NT2/D1 (cell line): Measurements from ENCODE around the gene ZNF574.

Source experiments
- DNase-seq: peaks from one replicate; pipeline ENCODE4 v3.0.0-alpha.2; 2011; ENCODE audit warnings: low read depth, low spot score
- H3K27me3 ChIP-seq: 2 replicates; pipeline ENCODE4 v1.6.0; 2011; ENCODE audit warnings: mild to moderate bottlenecking; ENCODE audit not compliant: insufficient read length, insufficient read depth
- H3K36me3 ChIP-seq: 2 replicates; pipeline ENCODE4 v1.6.1; 2011; ENCODE audit warnings: mild to moderate bottlenecking, low read length, mixed read lengths; ENCODE audit not compliant: insufficient read depth, insufficient read length
- H3K4me1 ChIP-seq: 2 replicates; pipeline ENCODE4 v1.5.1; 2011; ENCODE audit not compliant: insufficient read depth, insufficient read length
- H3K4me3 ChIP-seq: 2 replicates; pipeline ENCODE4 v1.5.1; 2011; ENCODE audit warnings: low read depth; ENCODE audit not compliant: insufficient read length
- H3K9ac ChIP-seq: 2 replicates; pipeline ENCODE4 v1.6.0; 2011; ENCODE audit warnings: low read depth; ENCODE audit not compliant: insufficient read length
- H3K9me3 ChIP-seq: 2 replicates; pipeline ENCODE4 v1.5.1; 2011; ENCODE audit warnings: mild to moderate bottlenecking, low read length; ENCODE audit not compliant: insufficient read depth
- SUZ12 ChIP-seq: IDR thresholded peaks from 2 replicates; pipeline ENCODE4 v1.6.1; 2011; ENCODE audit not compliant: insufficient read length, insufficient read depth; ENCODE audit errors: extremely low read depth
- YY1 ChIP-seq: IDR thresholded peaks from 2 replicates; pipeline ENCODE4 v1.6.1; 2011; ENCODE audit not compliant: insufficient read length, insufficient read depth
- ZNF274 ChIP-seq: IDR thresholded peaks from 2 replicates; pipeline ENCODE4 v1.6.1; 2011; ENCODE audit warnings: mild to moderate bottlenecking, low read depth, low read length

The ZNF574 gene

DNA sequence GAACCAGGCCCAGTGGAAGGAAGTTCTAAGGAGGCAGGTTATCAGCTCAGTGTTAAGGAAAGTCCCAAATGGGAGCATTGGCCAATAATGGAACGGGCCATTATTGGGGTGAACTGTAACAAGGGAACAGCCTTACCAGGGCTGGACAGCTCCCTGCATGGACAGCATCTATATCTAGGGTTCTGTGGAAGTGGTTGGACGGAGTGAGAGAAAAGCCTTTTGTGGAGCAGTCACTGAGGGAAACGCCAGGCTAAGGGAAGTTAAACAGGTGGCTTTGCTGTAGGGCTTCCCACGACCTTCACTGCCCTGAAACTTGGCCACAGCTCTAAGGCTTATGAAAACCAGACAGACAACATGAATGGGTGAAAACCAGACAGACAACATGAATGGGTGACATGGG, 39.3 kb downstream of the ZNF574 start:
- Histone ChIP-seq H3K27me3 (no peaks in the 10 kb centered on the region), H3K4me3 (no peak overlapping the region), H3K9me3 (no peaks in the 10 kb centered on the region), H3K4me1 (no peaks in the 10 kb centered on the region), H3K9ac (no peak overlapping the region), H3K36me3 (peaks cover 4% of the 10 kb centered on the region)
- DNase-seq = no peak
- TF ChIP-seq YY1 (no peak), SUZ12 (no peak), ZNF274 (no peak)

DNA sequence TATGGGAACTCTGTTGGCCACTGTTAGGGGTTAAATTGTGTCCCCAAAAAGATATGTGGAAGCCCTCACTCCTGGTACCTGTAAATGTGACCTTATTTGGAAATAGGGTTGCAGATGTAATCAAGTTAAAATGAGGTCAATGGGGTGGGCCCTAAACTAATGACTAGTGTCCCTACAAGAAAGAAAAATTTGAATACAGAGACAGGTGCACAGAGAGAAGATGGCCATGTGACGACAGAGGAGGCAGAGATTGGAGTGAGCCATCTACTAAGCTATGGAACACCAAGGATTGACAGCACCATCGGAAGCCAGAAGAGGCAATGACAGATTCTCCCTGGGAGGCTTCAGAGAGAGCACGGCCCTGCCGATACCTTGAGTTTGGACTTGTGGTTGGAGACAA, 39.7 kb downstream of the ZNF574 start:
- H3K9ac ChIP-seq = no peak overlapping the region
- H3K4me1 ChIP-seq = no peaks in the 10 kb centered on the region

DNA sequence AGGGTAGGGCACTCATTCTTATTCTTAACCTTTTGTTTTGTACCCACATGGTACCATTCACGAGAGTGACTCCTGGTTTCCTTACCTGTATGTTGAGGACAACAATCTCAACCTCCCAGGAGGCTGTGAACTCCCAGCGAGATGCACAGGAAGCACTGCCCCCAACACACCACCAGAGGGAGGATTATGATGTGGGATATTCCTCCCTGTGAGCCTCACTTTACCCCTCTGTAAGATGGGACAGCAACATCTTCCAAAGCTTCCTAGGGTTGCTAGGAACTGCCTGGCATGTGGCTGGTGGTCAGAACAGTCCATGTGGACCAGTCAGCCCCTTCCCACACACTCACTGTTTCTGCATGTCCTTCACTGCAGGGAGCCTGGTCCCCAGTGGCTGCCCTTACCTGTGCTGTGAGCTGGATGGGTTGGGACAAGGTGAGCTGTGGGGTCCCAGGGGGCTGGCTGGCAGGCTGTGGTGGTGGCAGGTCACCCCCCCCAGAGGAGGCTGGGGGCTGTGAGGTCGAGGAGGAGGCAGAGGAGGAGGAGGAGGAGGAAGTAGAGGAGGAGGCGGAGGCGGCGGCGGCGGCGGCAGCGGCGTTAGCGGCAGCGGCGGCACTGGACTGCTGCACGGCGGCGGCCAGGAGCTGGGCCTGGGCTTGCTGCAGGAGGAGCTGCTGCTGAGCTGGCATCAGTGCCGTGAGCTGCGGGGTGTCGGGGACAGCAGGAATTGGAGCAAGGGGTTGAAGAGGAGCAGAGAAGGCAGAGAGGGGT, 40.5 kb downstream of the ZNF574 start:
- H3K36me3 ChIP-seq = peaks cover 4% of the 10 kb centered on the region

More for the DNA sequence above, 39.7 kb downstream of the ZNF574 start:
- H3K4me3 ChIP-seq = no peak overlapping the region
- H3K9me3 ChIP-seq = no peaks in the 10 kb centered on the region
- no peak for TF ChIP-seq ZNF274
- TF ChIP-seq SUZ12 = no peak
- no peak for TF ChIP-seq YY1
- peaks cover 4% of the 10 kb centered on the region for H3K36me3 ChIP-seq
- DNase-seq = no peak
- H3K27me3 ChIP-seq = no peaks in the 10 kb centered on the region

DNA sequence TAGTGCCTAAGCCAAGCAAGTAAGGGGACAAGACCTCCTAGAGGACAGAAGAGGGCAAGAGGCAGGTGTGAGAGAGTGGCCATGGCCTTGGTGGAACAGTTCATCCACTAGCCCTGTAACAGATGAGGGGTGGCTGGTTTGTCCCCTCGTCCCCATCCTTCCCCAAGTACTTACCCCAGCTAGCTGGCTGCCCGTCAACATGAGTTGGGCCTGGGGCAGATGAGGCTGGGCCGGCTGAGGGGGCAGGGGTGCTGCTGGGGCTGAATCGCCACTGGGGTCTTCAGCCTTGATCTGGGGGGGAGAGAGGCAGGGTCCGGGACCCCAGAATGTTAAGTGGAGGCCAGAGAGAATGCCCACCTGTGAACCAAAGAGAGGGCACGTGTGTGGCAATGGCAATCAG, 41.1 kb downstream of the ZNF574 start:
- H3K9me3 ChIP-seq = no peaks in the 10 kb centered on the region
- peaks cover 4% of the 10 kb centered on the region for H3K36me3 ChIP-seq
- H3K4me3 ChIP-seq = no peak overlapping the region
- H3K27me3 ChIP-seq = no peaks in the 10 kb centered on the region
- peaks cover 7% of the 10 kb centered on the region for H3K4me1 ChIP-seq
- TF ChIP-seq SUZ12 (no peak), ZNF274 (no peak), YY1 (no peak)
- DNase-seq = no peak
- H3K9ac ChIP-seq = no peak overlapping the region

More for the DNA sequence above, 40.5 kb downstream of the ZNF574 start:
- no peaks in the 10 kb centered on the region for H3K27me3 ChIP-seq
- TF ChIP-seq YY1 (no peak), ZNF274 (no peak), SUZ12 (no peak)
- H3K9ac ChIP-seq = no peak overlapping the region
- no peak for DNase-seq
- no peak overlapping the region for H3K4me3 ChIP-seq
- H3K9me3 ChIP-seq = no peaks in the 10 kb centered on the region
- peaks cover 5% of the 10 kb centered on the region for H3K4me1 ChIP-seq

DNA sequence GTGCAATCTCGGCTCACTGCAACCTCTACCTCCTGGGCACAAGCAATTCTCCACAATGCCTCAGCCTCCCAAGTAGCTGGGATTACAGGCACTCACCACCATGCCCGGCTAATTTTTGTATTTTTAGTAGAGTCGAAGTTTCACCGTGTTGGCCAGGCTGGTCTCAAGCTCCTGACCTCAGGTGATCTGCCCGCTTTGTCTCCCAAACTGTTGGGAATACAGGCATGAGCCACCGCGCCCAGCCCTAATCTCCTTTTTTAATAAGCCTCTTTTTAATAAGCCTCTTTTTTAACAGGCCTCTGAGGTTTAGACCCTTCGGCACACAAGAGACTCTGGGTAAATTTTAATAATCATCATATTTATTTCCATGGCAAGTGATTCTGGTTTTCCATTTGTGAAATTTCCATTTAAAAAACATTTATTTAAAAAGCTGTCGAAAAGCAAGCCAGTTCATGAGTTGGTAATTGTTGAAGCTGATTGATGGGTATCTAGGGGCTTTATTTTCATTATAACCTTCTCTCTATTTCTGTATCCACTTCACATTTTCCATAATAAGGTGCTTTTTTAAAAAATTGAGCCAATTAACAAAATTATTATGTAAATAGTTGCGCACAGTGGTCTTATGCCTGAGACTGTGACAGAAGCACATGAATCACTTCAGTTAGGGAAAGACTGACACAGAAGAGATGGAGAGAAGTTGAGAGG, 44.5 kb downstream of the ZNF574 start:
- TF ChIP-seq YY1 = no peak
- Histone ChIP-seq H3K9me3 (no peaks in the 10 kb centered on the region), H3K36me3 (peaks cover 4% of the 10 kb centered on the region), H3K27me3 (no peaks in the 10 kb centered on the region), H3K4me1 (peaks cover 7% of the 10 kb centered on the region), H3K4me3 (no peak overlapping the region), H3K9ac (no peak overlapping the region)
- DNase-seq = no peak

DNA sequence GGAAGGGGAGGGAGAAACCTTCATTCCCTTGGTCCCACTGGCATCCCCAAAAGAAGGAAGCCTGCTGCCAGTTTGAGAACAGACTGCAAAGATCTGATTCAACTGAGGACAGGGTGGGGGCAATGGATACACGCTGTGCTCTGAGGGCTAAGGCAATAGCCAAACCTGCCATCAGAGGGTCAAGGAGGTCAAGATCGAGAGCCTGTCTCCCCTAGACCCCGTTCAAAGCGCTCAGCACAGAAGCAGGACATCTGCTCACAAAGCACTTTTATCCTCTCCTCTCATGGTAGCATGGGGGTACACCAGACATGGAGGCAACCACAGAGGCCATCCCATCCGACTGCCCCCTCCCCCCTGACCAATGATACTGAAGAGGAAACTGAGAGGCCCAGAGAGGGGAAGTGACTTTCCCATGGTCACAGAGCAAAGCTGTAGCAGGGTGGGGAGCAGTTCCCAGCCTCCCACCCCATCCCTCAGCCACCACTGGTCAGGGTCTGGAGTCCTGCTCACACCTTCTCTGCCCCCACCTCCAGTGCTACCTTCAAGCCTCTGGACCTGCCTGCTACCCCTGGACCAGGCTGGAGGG, 45.2 kb downstream of the ZNF574 start:
- H3K27me3 ChIP-seq = no peaks in the 10 kb centered on the region
- no peak for DNase-seq
- H3K4me1 ChIP-seq = peaks cover 11% of the 10 kb centered on the region
- TF ChIP-seq SUZ12 (no peak), ZNF274 (no peak), YY1 (no peak)
- H3K36me3 ChIP-seq = peaks cover 4% of the 10 kb centered on the region
- H3K9ac ChIP-seq = no peak overlapping the region
- no peak overlapping the region for H3K4me3 ChIP-seq
- no peaks in the 10 kb centered on the region for H3K9me3 ChIP-seq

DNA sequence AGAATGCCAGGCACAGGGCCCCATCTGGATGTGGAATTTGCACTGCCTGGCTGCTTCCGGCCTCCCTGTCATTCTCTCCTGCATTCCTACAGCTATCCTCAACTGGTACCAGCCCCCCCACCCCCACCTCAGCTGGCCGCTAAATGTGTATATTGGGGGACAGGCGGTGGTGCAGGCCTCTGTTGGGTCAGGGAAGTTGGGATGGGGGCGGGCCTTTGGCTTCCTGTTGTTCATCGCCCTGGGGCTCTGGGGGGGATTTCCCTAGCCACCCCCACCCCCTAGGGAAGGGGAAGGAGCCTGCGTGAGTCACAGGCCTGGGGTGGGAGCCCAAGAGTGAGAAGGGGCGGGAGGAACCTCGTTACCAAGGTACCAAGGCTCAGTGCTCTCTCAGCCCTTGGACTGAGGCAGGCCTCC, 45.7 kb downstream of the ZNF574 start:
- TF ChIP-seq ZNF274 (no peak), SUZ12 (no peak), YY1 (no peak)
- no peak for DNase-seq
- no peaks in the 10 kb centered on the region for H3K36me3 ChIP-seq
- H3K27me3 ChIP-seq = no peaks in the 10 kb centered on the region
- no peak overlapping the region for H3K4me3 ChIP-seq
- no peak overlapping the region for H3K9ac ChIP-seq
- no peaks in the 10 kb centered on the region for H3K9me3 ChIP-seq
- peaks cover 11% of the 10 kb centered on the region for H3K4me1 ChIP-seq
